GM12878 (cell line): ENCODE data around the gene SLC19A1. TPM values are rescaled to one million over a fixed set of nuclear protein-coding genes. Genes with fewer than 3 reads are reported as not detected.

ENCODE experiments used
- BMI1 ChIP-seq: fragments of 450-650 bp; IDR thresholded peaks from 2 replicates; pipeline ENCODE4 v1.6.1; 2016; ENCODE audit warnings: mild to moderate bottlenecking, moderate library complexity, borderline replicate concordance
- CTCF ChIP-seq, 3 experiments: IDR thresholded peaks in 2 of 3; conservative IDR thresholded peaks in 1 of 3; 2 replicates each; pipeline ENCODE4 v1.5.1; 2011; ENCODE audit warnings: low read depth in 3 of 3, low read length in 3 of 3, mild to moderate bottlenecking in 3 of 3, control low read depth in 2 of 3, moderate library complexity in 2 of 3, inconsistent platforms in 1 of 3, mixed read lengths in 1 of 3; ENCODE audit not compliant: control insufficient read depth in 2 of 3, insufficient read depth in 1 of 3; ENCODE audit errors: extremely low read depth in 1 of 3
- GATAD2B ChIP-seq: fragments of 450-650 bp; conservative IDR thresholded peaks from 2 replicates; pipeline ENCODE4 v1.6.1; 2017; ENCODE audit warnings: low read depth, mild to moderate bottlenecking, moderate library complexity
- HDGF ChIP-seq: fragments of 450-650 bp; IDR thresholded peaks from 2 replicates; pipeline ENCODE4 v1.6.1; 2016; ENCODE audit warnings: antibody characterized with exemption
- IKZF2 ChIP-seq, 2 experiments: fragments of 450-650 bp; IDR thresholded peaks; 2 replicates each; pipeline ENCODE4 v1.6.1; 2017; ENCODE audit warnings: mild to moderate bottlenecking in 2 of 2, moderate library complexity in 2 of 2
- IRF3 ChIP-seq: fragments of 450-650 bp; IDR thresholded peaks from 2 replicates; pipeline ENCODE4 v1.6.1; 2014; ENCODE audit warnings: mild to moderate bottlenecking
- NFIC ChIP-seq: IDR thresholded peaks from 2 replicates; pipeline ENCODE4 v1.6.1; 2012; ENCODE audit warnings: low read depth, mild to moderate bottlenecking, inconsistent platforms, low read length, moderate library complexity
- NFYA ChIP-seq: IDR thresholded peaks from 2 replicates; pipeline ENCODE4 v1.6.1; 2011; ENCODE audit warnings: low read depth, mild to moderate bottlenecking, low read length, improper control_type of control experiment, borderline replicate concordance
- PRDM15 ChIP-seq: fragments of 450-650 bp; formaldehyde crosslinking; IDR thresholded peaks from 2 replicates; pipeline ENCODE4 v1.4.0; 2020; ENCODE audit warnings: mild to moderate bottlenecking, moderate library complexity
- RB1 ChIP-seq: fragments of 450-650 bp; formaldehyde crosslinking; IDR thresholded peaks from 2 replicates; pipeline ENCODE4 v1.6.1; 2017; ENCODE audit warnings: mild to moderate bottlenecking, borderline replicate concordance
- RFX5 ChIP-seq: IDR thresholded peaks from 2 replicates; pipeline ENCODE4 v1.6.1; 2011; ENCODE audit warnings: low read depth, low read length, improper control_type of control experiment
- SMAD5 ChIP-seq: IDR thresholded peaks from 2 replicates; pipeline ENCODE4 v1.6.1; 2016; ENCODE audit warnings: antibody characterized with exemption, low read depth
- SRF ChIP-seq, 2 experiments: IDR thresholded peaks; 2 replicates each; pipeline ENCODE4 v1.6.1; 2011; ENCODE audit warnings: low read depth in 2 of 2, low read length in 2 of 2, mild to moderate bottlenecking in 1 of 2, moderate library complexity in 1 of 2
- SUPT20H ChIP-seq: IDR thresholded peaks from 2 replicates; pipeline ENCODE4 v1.6.1; 2011; ENCODE audit warnings: low read depth, mild to moderate bottlenecking, low read length, moderate library complexity, borderline replicate concordance; ENCODE audit not compliant: control insufficient read depth
- polyA plus RNA-seq, 11 experiments: library from polyadenylated mRNA; depleted of rRNA in 4 of 11; unstranded in 6 of 11; stranded (reverse) in 5 of 11; fragments of >200 nt; fragmentation: Nextera tagmentation in 4 of 11; fragmentation: Illumina TruSeq in 1 of 11; extraction: Ambion mirVana in 4 of 11; extraction: Trizol in 1 of 11; gene quantifications; 1 replicate in 1 of 11; 2 replicates in 10 of 11; pipeline versions ENCODE4 v1.2.1 to v1.2.3, GENCODE V29; 2011 to 2016; ENCODE audit warnings: inconsistent platforms in 2 of 11, missing spikeins in 2 of 11, low read depth in 1 of 11
- total RNA-seq, 4 experiments: library from RNA; depleted of rRNA in 3 of 4; stranded (reverse); fragments of >200 nt in 3 of 4; fragmentation: Illumina TruSeq in 1 of 4; extraction: Trizol in 1 of 4; gene quantifications; 2 replicates each; pipeline versions ENCODE4 v1.2.1 to v1.2.3, GENCODE V29; 2013 to 2021
- TF ChIP-seq, protein P1 (sequence below): fragments of 150-350 bp; IDR thresholded peaks from 2 replicates; pipeline ENCODE4 v1.6.1; 2014; ENCODE audit warnings: mild to moderate bottlenecking, low read depth, low read length
- TF ChIP-seq, protein P2 (sequence below): fragments of 450-650 bp; IDR thresholded peaks from 2 replicates; pipeline ENCODE4 v1.6.1; 2017; ENCODE audit warnings: mild to moderate bottlenecking, moderate library complexity

Gene SLC19A1
- total and polyA plus RNA-seq, 10 of the 15 experiments (the other 5 are each of a cell fraction or from before 2014, with no cell fraction given), result 0.42 to 49.7 (median 12.2) TPM

DNA sequence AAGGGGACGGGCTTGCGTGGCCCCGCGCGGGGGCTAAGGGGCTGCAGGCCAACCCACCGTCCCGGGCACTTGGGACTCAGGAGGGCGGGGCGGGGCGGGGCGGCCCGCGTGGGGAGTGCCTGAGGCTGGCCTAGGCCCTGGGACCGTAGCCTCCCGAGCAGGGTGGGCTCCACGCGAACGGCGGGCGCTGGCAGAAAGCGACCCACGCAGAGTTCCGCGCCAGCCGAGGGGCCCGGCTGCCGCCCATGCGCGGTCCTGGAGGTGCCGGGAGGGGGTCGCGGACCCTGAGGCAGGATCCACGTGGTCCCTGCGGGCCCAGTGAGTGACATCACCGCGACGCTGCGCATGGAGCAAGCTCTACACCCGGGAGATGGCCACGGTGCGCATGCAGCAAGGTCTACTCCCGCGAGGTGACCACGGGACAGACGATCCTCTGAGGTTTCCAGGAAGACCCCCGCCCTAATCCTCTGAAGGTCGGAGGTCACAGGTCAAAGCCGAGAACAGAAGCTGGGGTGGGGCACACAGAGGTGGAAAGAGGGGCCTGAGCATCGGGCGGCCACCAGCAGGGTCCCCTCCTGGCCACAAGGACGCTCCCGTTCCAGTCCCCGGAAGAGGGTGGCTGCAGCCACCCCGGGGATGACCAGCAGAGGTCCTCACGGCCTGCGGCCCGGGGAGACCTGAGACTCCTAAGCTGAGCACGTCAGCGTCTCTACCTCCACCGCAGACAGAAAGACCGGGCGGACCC lies 13.5 kb upstream of the SLC19A1 start (continued):
- TF ChIP-seq RFX5 (0 out of 2 replicates have a peak, but pooled peaks have one; percentile 12), SRF (IDR thresholded peaks at IDR 0.05; ENCODE audit: low read depth in 2 of 2, low read length in 2 of 2) (no peak), SUPT20H (no peak), BMI1 (no peak), IRF3 (no peak), NFYA (no peak), RB1 (0 out of 2 replicates have a peak, but pooled peaks have one; percentile 22), PRDM15 (no peak), SMAD5 (no peak), GATAD2B (peak; percentile 94), IKZF2 (IDR thresholded peaks at IDR 0.05) (peak in 1 of 2 experiments; percentile 51; a peak in 2 of 4 replicates), NFIC (no peak), CTCF (IDR thresholded peaks at IDR 0.05 in 2 of 3, conservative IDR thresholded peaks at IDR 0.05 in 1 of 3; ENCODE audit: control insufficient read depth in 2 of 3, extremely low read depth in 1 of 3, insufficient read depth in 1 of 3, low read depth in 3 of 3, low read length in 3 of 3) (peak; percentile 90 to 98 (median 97); a peak in 5 of 6 replicates), HDGF (no peak)
- TF ChIP-seq, protein P1, sequence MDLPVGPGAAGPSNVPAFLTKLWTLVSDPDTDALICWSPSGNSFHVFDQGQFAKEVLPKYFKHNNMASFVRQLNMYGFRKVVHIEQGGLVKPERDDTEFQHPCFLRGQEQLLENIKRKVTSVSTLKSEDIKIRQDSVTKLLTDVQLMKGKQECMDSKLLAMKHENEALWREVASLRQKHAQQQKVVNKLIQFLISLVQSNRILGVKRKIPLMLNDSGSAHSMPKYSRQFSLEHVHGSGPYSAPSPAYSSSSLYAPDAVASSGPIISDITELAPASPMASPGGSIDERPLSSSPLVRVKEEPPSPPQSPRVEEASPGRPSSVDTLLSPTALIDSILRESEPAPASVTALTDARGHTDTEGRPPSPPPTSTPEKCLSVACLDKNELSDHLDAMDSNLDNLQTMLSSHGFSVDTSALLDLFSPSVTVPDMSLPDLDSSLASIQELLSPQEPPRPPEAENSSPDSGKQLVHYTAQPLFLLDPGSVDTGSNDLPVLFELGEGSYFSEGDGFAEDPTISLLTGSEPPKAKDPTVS, result no peak
- TF ChIP-seq, protein P2, sequence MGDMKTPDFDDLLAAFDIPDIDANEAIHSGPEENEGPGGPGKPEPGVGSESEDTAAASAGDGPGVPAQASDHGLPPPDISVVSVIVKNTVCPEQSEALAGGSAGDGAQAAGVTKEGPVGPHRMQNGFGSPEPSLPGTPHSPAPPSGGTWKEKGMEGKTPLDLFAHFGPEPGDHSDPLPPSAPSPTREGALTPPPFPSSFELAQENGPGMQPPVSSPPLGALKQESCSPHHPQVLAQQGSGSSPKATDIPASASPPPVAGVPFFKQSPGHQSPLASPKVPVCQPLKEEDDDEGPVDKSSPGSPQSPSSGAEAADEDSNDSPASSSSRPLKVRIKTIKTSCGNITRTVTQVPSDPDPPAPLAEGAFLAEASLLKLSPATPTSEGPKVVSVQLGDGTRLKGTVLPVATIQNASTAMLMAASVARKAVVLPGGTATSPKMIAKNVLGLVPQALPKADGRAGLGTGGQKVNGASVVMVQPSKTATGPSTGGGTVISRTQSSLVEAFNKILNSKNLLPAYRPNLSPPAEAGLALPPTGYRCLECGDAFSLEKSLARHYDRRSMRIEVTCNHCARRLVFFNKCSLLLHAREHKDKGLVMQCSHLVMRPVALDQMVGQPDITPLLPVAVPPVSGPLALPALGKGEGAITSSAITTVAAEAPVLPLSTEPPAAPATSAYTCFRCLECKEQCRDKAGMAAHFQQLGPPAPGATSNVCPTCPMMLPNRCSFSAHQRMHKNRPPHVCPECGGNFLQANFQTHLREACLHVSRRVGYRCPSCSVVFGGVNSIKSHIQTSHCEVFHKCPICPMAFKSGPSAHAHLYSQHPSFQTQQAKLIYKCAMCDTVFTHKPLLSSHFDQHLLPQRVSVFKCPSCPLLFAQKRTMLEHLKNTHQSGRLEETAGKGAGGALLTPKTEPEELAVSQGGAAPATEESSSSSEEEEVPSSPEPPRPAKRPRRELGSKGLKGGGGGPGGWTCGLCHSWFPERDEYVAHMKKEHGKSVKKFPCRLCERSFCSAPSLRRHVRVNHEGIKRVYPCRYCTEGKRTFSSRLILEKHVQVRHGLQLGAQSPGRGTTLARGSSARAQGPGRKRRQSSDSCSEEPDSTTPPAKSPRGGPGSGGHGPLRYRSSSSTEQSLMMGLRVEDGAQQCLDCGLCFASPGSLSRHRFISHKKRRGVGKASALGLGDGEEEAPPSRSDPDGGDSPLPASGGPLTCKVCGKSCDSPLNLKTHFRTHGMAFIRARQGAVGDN, result peak; percentile 72
